ENCODE measurements around the gene PCNX1.

The PCNX1 gene

GRCh38 chr14:70916799-70917198 lies 9.5 kb downstream of the PCNX1 start:
- FAIRE-seq, result no peak
- no peak for DNase-seq (ENCODE audit: insufficient read length, low spot score)
- TF ChIP-seq, protein P1, sequence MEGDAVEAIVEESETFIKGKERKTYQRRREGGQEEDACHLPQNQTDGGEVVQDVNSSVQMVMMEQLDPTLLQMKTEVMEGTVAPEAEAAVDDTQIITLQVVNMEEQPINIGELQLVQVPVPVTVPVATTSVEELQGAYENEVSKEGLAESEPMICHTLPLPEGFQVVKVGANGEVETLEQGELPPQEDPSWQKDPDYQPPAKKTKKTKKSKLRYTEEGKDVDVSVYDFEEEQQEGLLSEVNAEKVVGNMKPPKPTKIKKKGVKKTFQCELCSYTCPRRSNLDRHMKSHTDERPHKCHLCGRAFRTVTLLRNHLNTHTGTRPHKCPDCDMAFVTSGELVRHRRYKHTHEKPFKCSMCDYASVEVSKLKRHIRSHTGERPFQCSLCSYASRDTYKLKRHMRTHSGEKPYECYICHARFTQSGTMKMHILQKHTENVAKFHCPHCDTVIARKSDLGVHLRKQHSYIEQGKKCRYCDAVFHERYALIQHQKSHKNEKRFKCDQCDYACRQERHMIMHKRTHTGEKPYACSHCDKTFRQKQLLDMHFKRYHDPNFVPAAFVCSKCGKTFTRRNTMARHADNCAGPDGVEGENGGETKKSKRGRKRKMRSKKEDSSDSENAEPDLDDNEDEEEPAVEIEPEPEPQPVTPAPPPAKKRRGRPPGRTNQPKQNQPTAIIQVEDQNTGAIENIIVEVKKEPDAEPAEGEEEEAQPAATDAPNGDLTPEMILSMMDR (IDR thresholded peaks at IDR 0.05; ENCODE audit: insufficient read depth, missing control alignments), result no peak

- FAIRE-seq (no peak), DNase-seq (ENCODE audit: insufficient read length, low spot score) (no peak)
Measured at GRCh38 chr14:70917633-70918032, 10.4 kb downstream of the PCNX1 start.

GRCh38 chr14:70919774-70920173 lies 12.5 kb downstream of the PCNX1 start:
- FAIRE-seq (no peak), DNase-seq (ENCODE audit: insufficient read length, low spot score) (no peak)

More at GRCh38 chr14:70917633-70918032, 10.4 kb downstream of the PCNX1 start:
- TF ChIP-seq, protein P1 (IDR thresholded peaks at IDR 0.05; ENCODE audit: insufficient read depth, missing control alignments), result no peak

GRCh38 chr14:70920608-70921007 lies 13.3 kb downstream of the PCNX1 start:
- TF ChIP-seq, protein P1 (IDR thresholded peaks at IDR 0.05; ENCODE audit: insufficient read depth, missing control alignments), result no peak
- FAIRE-seq (no peak), DNase-seq (ENCODE audit: insufficient read length, low spot score) (no peak)

More at GRCh38 chr14:70919774-70920173, 12.5 kb downstream of the PCNX1 start:
- TF ChIP-seq, protein P1 (IDR thresholded peaks at IDR 0.05; ENCODE audit: insufficient read depth, missing control alignments), result no peak

- FAIRE-seq, result no peak
- TF ChIP-seq, protein P1 (IDR thresholded peaks at IDR 0.05; ENCODE audit: insufficient read depth, missing control alignments), result no peak
Measured at GRCh38 chr14:70921669-70922068, 14.4 kb downstream of the PCNX1 start.

GRCh38 chr14:70924521-70924920 lies 17.3 kb downstream of the PCNX1 start:
- TF ChIP-seq, protein P1 (IDR thresholded peaks at IDR 0.05; ENCODE audit: insufficient read depth, missing control alignments), result no peak
- FAIRE-seq, result no peak
- no peak for DNase-seq (ENCODE audit: insufficient read length, low spot score)

More at GRCh38 chr14:70921669-70922068, 14.4 kb downstream of the PCNX1 start:
- DNase-seq (ENCODE audit: insufficient read length, low spot score), result no peak

DNA sequence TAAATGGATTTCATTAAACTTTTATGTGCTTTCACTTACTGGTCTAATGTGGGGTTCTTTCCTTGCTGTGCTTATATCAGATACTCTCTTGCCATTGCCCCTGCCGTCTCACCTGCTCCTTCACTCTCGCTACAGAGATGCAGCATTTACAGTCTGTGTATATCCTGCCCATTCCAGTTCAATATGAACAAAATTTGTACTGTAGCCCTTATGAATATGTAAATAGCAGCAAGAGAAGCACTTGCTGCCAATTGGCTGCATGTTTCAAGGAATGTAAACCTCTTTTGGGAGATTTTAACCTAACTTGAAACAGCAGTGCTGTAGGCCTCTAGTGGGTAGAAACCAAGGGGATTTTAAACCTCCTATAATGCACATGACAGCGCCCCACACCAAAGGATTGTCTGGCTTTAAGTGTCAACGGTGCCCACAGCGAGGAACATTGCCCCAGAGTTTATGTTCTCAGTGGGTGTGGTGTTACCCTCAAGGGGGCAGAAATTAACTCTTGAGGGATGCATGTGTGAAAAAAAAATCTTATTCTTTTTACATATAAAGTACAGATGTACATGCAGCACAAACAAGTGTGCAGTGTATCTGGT lies 19.1 kb downstream of the PCNX1 start:
- FAIRE-seq (no peak), DNase-seq (ENCODE audit: insufficient read length, low spot score) (no peak)
- TF ChIP-seq, protein P1 (IDR thresholded peaks at IDR 0.05; ENCODE audit: insufficient read depth, missing control alignments), result no peak
